GM18505 (cell line): ENCODE measurements around the gene CA6.
"Not testable (repeated sequence)": the region's sequence is repeated elsewhere in the genome, so short reads cannot be mapped to it uniquely, and the experiment has no call there.

Source experiments
- ATAC-seq: cut with Tn5 transposase; IDR thresholded peaks from one replicate; pipeline ENCODE4 v1.9.1; 2021; ENCODE audit not compliant: unreplicated experiment
- POLR2A ChIP-seq: IDR thresholded peaks from 4 replicates; pipeline ENCODE4 v1.6.1; 2011; ENCODE audit warnings: borderline replicate concordance; ENCODE audit not compliant: insufficient read depth, insufficient read length; ENCODE audit errors: extremely low read depth

The CA6 gene

DNA sequence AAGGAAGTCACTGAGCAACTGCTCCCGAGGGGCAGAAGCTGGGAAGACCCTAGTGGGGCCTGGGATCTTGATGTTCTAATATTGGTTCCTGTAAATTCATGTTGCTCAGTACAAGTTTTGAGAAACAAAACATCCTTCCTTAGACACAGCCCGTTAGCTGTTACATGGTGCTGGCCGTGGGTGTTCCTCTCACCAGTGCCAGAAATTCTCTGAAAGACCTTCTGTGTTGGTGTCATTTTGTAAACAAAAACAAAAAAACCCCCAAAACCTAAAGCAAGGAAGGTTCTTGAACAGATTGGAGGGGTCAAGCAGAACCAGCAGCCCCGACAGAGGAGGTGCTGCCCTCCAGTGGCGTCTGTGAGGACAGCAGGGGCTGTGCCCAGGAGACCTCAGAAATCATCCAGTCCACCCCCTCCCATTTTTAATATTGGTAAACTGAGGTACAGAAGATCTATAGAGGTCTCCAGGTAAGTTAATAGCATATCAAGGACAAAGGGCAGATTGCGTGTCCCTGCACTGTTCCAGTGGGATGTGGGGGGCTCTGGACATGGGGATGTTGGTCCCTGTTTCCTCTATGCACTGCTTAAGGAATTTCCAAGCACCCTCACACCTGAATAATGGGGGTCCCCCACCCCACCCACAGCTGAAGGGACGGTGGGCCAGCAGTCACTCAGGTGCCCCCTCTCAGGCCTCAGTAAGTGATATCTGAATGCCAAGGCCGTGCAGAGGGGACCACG lies 42.4 kb downstream of the CA6 start:
- no peak for TF ChIP-seq POLR2A
- ATAC-seq: no peak

DNA sequence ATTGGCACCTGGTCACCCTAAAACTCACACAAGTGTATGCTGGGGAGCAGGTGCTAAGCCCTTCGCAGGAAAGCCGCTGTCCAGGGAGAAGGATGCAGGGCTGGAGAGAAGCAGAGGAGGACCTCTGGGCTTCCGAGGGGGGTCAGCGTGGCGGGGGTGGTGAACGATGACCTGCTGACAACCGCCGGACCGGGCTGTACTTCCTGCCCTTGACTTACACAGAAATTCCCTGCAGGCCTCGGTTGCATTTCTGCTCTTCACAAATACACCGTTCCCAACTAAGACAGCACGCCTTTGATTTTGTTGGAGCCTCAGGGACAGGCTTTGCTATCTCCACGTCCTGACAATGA lies 42.9 kb downstream of the CA6 start:
- no peak for TF ChIP-seq POLR2A
- no peak for ATAC-seq

DNA sequence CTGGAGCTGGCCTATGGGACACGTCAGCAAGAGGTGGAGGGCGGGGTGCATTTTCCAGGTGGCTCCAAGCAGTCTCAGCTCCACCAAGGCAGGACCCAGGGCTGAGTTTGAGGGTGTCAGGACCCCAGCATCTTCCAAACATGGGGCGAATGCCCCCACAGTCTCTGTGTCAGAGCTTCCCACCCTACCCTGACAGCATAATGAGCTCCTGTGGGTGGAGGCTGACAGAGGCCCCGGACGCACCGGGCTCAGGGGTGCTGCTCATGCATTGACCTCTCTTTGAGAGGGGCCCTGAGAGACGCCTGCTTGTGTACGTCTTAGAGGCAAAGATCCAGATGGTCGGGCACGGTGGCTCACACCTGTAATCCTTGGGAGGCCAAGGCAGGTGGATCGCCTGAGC lies 43.4 kb downstream of the CA6 start:
- no peak for ATAC-seq
- no peak for TF ChIP-seq POLR2A

DNA sequence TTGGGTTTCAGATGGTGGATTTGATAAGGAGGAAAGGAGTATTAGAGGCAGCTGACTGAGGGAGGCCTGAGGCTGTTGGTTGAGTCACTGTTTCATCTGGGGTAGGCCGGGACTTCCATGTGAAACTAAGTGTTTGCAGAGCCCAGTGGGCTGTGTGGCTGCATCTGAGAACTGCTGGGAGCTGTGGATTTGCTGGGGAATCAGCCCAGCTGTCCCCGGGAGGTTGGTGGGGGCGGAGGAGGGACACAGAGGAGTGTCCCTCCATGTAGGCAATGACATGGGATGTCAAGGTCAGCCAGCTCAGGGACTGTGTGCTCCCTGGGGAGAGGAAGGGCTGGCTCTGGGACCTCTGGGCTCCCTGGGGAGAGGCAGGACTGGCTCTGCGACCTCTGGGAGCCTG lies 44.2 kb downstream of the CA6 start:
- TF ChIP-seq POLR2A: no peak
- ATAC-seq: no peak

DNA sequence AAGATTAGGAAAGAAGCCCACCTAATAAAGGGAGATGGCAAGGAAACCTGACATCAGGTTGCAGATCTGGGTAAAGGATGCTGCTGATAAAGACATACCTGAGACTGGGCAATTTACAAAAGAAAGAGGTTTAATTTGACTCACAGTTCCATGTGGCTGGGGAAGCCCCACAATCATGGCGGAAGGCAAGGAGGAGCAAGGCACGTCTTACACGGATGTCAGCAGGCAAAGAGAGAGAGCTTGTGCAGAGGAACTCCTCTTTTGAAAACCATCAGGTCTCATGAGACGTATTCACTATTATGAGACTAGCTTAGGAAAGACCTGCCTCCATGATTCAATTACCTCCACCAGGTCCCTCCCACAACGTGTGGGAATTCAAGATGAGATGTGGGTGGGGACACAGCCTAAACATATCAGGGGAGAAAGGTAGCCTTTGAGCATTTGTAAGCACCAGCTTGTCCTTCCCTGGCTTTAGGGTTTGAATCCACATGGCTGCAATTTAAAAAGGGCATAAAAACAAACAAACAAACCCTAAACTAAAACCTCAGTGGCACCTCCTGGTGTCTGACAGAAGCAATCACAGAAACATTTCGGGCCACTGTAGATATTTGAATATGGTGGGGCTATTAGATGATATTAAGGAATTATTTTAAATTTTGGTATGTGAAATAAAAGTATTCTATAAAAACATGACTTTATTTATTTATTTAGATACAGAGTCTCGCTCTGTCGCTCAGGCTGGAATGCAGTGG lies 47.4 kb downstream of the CA6 start:
- TF ChIP-seq POLR2A: no peak
- ATAC-seq: no peak

DNA sequence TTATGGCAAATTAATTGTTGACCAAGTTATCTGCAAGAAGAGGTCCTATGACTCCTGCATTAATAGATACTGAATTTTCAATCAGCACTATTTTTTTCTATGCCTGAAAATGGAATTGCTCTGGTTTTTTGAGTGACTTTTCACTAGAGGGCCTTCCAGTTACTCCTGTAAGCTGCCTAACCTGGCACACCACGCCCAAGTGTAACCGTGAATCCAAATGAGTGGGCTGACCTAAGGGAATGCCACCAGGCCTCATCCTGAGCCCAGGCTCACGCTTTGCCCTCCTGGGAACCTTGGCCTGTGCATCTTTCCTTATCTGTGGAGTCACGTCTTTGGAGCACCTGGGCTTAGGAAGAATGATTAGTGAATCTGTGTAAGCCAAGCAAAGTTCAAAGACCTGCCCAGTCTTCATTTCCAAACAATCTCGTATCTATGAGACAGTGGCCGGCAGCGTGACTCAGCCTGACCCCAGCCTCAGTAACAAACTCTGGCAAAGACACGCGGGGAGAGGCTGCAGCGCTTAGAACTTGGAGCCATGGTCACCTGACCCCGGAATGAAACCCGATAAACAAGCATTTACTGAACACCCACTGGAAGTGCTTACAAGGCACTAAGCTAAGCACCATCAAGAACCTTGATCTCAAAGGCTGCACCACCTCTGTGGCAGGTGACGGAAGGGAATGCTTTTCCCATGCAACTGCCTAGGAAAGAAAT lies 48.5 kb downstream of the CA6 start:
- ATAC-seq: not testable (repeated sequence)

DNA sequence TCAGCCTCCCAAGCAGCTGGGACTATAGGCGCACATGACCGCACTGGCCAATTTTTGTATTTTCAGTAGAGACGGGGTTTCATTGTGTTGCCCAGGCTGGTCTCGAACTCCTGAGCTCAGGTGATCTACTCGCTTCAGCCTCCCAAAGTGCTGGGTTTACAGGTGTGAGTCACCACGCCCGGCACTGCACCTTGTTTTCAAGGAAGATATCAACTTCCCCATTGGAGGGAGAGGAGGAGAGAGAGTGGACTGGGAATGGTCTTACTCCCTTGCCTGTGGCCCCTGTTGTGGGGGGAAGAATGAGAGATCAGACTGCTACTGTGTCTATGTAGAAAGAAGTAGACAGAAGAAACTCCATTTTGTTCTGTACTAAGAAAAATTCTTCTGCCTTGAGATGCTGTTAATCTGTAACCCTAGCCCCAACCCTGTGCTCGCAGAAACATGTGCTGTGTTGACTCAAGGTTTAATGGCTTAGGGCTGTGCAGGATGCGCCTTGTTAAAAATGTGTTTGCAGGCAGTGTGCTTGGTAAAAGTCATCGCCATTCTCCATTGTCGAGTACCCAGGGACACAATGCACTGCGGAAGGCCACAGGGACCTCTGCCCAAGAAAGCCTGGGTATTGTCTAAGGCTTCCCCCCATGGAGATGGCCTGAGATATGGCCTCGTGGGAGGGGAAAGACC lies 56.0 kb downstream of the CA6 start:
- ATAC-seq: not testable (repeated sequence)

DNA sequence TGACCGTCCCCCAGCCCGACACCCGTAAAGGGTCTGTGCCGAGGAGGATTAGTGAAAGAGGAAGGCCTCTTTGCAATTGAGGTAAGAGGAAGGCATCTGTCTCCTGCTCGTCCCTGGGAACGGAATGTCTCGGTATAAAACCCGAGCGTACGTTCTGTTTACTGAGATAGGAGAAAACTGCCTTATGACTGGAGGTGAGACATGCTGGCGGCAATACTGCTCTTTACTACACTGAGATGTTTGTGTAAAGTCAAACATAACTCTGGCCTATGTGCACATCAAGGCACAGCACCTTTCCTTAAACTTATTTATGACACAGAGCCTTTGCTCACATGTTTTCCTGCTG lies 56.5 kb downstream of the CA6 start:
- not testable (repeated sequence) for ATAC-seq

DNA sequence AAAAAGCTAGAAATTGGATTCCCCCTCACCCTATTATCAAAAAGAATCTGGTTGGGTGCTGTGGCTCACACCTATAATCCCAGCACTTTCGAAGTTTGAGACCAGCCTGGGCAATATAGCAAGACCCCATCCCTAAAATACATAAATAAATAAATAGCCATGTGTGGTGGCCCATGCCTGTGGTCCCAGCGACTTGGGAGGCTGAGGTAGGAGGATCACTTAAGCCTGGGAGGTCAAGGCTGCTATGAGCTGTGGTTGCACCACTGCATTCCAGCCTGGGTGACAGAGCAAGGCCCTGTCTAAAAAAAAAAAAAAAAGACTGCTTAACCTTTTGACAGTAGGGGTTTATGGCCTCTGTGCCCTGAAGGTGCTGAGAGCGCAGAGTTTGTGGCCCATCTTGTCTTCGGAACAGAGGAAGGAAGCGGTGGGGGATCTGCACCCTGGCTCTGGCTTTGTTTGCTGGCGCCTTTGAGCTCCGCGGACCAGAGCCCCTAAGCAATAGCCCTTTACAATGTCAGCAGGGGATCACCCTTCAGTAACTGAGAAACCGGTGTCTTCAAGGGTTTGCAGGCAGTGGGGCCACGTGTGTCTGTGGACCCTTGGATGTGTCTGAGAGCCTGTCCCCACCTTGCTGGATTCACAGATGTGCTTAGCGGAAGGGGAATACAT lies 58.5 kb downstream of the CA6 start:
- no peak for ATAC-seq
- no peak for TF ChIP-seq POLR2A

DNA sequence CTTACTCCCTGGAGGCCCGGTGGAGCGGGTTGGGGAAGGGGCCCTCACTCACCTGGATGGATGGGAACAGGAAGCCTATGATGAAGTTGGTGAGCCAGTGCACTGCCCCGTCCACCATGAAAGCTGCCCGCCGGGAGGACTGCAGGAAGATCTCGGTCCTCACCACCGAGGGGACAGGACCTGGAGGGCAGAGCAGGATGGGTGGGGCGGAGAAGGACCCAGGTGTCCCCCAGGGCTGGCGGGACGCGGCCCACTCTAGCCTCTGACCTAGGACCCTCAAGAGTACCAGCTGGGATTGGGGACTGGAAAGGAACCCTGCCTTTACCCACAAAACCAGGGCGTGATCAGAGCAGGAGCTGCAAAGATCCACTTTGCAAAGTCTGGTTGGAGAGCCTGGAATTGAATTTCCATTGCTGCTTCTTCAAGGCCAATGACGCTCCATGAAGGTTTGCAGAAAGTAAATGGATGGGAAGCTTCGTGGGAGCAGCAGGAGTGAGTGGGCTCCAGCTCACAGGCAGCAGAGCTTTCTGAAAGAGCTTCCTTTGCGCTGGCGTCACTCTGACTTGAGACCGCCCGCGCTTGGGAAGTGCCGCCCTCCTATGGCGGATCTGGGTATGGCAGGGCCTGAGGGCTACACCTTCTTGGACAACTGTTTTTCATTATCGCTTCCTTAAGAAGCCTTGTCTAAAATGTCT lies 59.2 kb downstream of the CA6 start:
- TF ChIP-seq POLR2A: no peak
- ATAC-seq: no peak

DNA sequence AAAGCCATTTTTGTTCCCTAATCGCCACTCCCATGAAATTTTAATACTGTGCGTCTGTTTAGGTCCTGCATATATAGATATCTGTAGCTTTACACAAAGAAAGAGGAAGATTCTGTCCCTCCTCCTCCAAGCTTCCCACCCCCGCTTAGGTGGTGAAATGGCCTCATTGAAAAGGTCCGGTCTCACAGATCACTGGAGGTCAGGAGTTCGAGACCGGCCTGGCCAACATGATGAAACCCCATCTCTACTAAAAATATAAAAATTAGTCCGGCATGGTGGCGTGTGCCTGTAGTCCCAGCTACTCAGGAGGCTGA lies 59.7 kb downstream of the CA6 start:
- no peak for TF ChIP-seq POLR2A
- no peak for ATAC-seq

DNA sequence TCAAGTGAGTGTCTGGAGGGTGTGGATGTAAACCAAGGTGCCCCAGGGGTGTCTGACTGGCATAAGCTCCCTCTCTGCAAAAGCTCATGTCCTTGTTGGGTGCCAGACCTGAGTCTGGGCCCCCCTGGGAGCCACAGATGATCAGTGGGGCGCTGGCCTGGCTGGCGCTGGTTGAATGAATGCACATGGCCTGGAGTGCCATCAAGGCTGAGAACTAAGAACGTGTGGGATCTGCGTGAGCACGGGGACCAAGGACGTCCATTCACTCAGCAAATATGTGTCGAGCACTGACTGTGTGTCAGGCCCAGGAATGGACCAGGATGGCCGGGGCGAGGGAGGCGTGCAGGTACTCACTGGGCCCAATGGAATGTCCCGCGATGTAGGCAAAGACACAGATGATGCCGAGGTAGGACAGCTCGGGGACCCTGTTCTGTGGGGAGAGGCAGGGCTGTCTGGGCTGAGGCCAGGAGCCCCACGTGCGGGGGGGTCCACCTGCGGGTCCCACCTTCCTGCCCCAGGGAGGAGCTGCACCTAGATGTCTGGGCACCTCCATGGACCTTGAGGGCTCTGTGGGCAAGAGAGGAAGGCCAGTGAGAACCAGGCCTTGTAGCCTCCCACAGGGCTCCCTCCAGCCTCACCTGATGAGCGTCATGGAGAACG lies 61.4 kb downstream of the CA6 start:
- TF ChIP-seq POLR2A: no peak
- ATAC-seq: no peak

DNA sequence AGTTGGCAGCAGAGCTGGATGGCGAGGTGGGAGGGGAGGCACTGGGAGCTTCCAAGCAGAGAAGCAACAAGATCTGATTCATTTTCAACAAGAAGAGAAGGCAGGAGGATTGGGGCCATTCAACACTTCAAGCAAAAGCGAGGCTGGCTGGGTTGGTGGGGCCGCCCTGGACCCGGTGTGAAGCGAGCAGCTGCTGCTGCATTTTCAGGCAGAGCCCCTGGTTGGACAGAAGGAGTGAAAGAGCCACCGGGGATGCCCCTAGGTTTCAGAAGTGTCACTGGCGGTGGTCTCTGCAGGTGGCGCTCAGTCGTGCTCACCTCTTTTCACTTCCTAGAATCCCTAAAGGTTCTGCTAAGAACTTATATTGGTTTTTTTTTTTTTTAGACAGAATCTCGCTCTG lies 62.6 kb downstream of the CA6 start:
- ATAC-seq: no peak
- TF ChIP-seq POLR2A: no peak
